Mucosa of descending colon (tissue), 3 donors: ENCODE measurements around the gene IQCH. TPM values are rescaled to one million over a fixed set of nuclear protein-coding genes. Genes with fewer than 3 reads are reported as not detected.

Experiments
- ATAC-seq: fragments of 200-7000 bp; cut with Tn5 transposase; one replicate; pipeline ENCODE4 v1.9.1; 2020; ENCODE audit warnings: mild to moderate bottlenecking, moderate library complexity
- DNase-seq, 3 donors: peaks; one replicate each; pipeline ENCODE4 v3.0.0-alpha.2; 2020
- H3K36me3 ChIP-seq: fragments of 200-600 bp; one replicate; pipeline ENCODE4 v1.8.0; 2021; ENCODE audit warnings: low read depth, mild to moderate bottlenecking
- H3K4me1 ChIP-seq: fragments of 200-600 bp; one replicate; pipeline ENCODE4 v1.8.0; 2021; ENCODE audit warnings: low read depth, mild to moderate bottlenecking
- H3K4me3 ChIP-seq: fragments of 200-600 bp; one replicate; pipeline ENCODE4 v1.8.0; 2021; ENCODE audit warnings: mild to moderate bottlenecking
- H3K9me3 ChIP-seq: fragments of 200-600 bp; one replicate; pipeline ENCODE4 v1.8.0; 2021; ENCODE audit warnings: mild to moderate bottlenecking
- CTCF ChIP-seq: fragments of 200-600 bp; IDR thresholded peaks from one replicate; pipeline ENCODE4 v1.8.0; 2022; ENCODE audit warnings: antibody characterized with exemption, mild to moderate bottlenecking
- intact Hi-C, 2 donors: fragments of 100-400 bp; cut with DNase I in 1 of 2; cut with micrococcal nuclease in 1 of 2; formaldehyde crosslinking; loops; one replicate each; pipeline versions ENCODE4 v1.11.0 to v1.11.1; 2022; cut with DNase I, micrococcal nuclease
- total RNA-seq, 3 donors: library from RNA; stranded (reverse); fragmentation: NEBNext Ultra II Directional in 2 of 3; extraction: Animal tissue kit (Norgen Biotek cat#: 25700) in 2 of 3; gene quantifications; one replicate each; pipeline versions ENCODE4 v1.2.1 to v1.2.4, GENCODE V29; 2021 to 2023
- donor health status: DM: no; HTN: no; CAD: no; lungs with moderate emphysema.
- donor health status: DM: no; HTN: no; CAD: no.
- donor health status: DM: no; HTN: yes; CAD: no.

IQCH gene
- total RNA-seq, 3 donors from 2014 or later: 2.2 to 3.0 (median 2.2) TPM

DNA sequence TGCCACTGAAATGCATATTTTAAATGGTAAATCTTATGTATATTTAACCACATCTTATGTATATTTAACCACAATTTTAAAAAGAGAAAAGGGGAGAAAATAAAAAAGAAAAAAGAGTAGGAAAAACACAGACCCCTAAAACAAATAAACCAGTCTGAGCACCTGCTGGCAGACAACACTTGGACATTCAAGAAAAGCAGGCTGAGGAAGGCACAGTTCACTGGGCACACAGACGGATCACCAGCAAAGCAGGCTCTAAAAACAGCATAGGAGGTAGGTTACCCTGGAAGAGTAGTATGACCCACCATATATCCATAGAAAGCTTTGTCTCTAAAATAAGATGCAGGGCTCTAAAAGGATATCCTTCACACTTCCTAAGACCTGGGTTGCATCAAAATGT, 27.2 kb upstream of the IQCH start:
- intact Hi-C loops: no loop called here
- no peak for ATAC-seq
- Histone ChIP-seq H3K4me3 (no peak overlapping the region), H3K4me1 (peaks cover 12% of the 10 kb centered on the region), H3K9me3 (no peaks in the 10 kb centered on the region), H3K36me3 (no peaks in the 10 kb centered on the region)
- DNase-seq: no peak
- TF ChIP-seq CTCF: no peak

GRCh38 chr15:67227846-67228245, 26.7 kb upstream of the IQCH start:
- no peaks in the 10 kb centered on the region for H3K36me3 ChIP-seq
- TF ChIP-seq CTCF: no peak
- intact Hi-C loops: no loop called here

GRCh38 chr15:67228286-67228685, 26.3 kb upstream of the IQCH start:
- Histone ChIP-seq H3K4me3 (no peak overlapping the region), H3K9me3 (no peaks in the 10 kb centered on the region), H3K4me1 (peaks cover 12% of the 10 kb centered on the region), H3K36me3 (no peaks in the 10 kb centered on the region)
- ATAC-seq (no peak), DNase-seq (no peak)
- TF ChIP-seq CTCF: no peak
- intact Hi-C loops: no loop called here

More at GRCh38 chr15:67227846-67228245, 26.7 kb upstream of the IQCH start:
- ATAC-seq (no peak), DNase-seq (no peak)
- Histone ChIP-seq H3K4me1 (peaks cover 12% of the 10 kb centered on the region), H3K4me3 (no peak overlapping the region), H3K9me3 (no peaks in the 10 kb centered on the region)

DNA sequence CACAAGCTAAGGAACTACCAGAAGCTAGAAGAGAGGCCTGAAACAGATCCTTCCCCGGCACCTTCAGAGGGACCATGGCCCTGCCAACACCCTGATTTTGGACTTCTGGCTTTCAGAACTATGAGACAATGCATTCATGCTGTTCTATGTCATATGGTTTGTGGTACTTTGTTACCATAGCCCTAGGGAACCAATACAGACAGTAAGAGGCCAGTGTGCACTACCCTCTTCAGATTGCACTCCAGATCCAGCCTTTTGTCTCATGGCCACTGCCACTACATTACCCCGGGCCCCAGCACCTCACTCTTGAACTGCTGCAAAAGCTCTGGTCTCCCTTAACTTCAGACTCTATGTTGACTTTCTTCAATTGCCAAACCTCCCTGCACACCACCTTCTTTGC, 24.1 kb upstream of the IQCH start:
- Histone ChIP-seq H3K4me1 (peaks cover 3% of the 10 kb centered on the region), H3K9me3 (no peaks in the 10 kb centered on the region), H3K4me3 (no peak overlapping the region), H3K36me3 (no peaks in the 10 kb centered on the region)
- ATAC-seq: no peak
- no peak for DNase-seq
- no peak for TF ChIP-seq CTCF
- intact Hi-C loops: no loop called here

DNA sequence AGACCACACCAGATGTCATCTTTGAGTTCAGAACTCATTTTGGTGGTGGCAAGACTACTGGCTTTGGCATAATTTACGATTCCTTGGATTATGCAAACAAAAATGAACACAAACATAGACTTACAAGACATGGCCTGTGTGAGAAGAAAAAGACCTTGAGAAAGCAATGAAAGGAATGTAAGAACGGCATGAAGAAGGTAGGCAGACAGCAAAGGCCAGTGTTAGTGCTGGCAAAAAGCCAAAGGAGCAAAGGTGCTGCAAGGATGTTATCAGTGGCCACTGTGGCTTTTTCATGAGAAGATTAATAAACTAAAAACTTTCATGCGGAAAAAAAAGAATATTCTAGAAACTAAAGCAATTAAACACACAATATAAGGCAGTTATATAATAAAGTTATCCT, 22.0 kb upstream of the IQCH start:
- no peak overlapping the region for H3K4me3 ChIP-seq
- no peak for DNase-seq
- no peaks in the 10 kb centered on the region for H3K36me3 ChIP-seq
- intact Hi-C loops: no loop called here
- no peaks in the 10 kb centered on the region for H3K9me3 ChIP-seq
- TF ChIP-seq CTCF: no peak
- H3K4me1 ChIP-seq: no peaks in the 10 kb centered on the region
- no peak for ATAC-seq
